HG03060 (cell line): ENCODE measurements around the gene TENT5A.
"Not testable (repeated sequence)": the region's sequence is repeated elsewhere in the genome, so short reads cannot be mapped to it uniquely, and the experiment has no call there.

Experiments
- ATAC-seq: cut with Tn5 transposase; IDR thresholded peaks from one replicate; pipeline ENCODE4 v1.9.1; 2021; ENCODE audit warnings: low read depth, moderate number of reproducible peaks; ENCODE audit not compliant: unreplicated experiment

The TENT5A gene

DNA sequence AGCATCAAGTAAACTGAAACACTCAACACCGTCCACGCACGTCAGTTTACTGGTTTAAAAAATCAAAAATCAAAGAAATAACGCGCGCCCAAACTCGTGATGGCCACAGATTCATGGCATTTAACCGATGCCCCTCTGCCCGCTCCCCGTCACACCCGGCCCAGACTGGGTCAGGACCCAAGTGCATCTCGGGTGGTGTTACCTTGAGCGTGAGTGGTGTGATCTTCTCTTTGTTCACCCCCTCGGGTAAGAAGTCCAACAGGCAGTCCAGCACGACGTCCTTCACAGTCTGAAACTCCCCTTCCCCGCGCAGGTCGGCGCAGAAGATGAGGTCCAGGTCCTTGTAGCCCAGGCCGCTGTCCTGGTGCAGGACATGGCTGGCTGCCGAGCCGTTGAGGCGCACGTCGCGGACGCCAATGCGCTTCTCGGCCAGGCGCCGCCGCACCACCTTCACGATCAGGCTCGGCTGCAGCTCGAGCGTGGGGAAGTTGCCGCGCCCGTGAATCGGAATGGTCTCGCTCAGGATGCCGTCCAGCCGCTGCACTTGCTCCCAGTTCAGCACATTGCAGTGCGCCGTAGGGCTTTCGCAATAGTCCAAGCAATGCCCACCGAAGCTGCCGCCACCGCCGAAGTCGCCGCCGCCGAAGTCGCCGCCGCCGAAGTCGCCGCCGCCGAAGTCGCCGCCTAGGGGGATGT is 945 bp downstream of the TENT5A start:
- no peak for ATAC-seq

DNA sequence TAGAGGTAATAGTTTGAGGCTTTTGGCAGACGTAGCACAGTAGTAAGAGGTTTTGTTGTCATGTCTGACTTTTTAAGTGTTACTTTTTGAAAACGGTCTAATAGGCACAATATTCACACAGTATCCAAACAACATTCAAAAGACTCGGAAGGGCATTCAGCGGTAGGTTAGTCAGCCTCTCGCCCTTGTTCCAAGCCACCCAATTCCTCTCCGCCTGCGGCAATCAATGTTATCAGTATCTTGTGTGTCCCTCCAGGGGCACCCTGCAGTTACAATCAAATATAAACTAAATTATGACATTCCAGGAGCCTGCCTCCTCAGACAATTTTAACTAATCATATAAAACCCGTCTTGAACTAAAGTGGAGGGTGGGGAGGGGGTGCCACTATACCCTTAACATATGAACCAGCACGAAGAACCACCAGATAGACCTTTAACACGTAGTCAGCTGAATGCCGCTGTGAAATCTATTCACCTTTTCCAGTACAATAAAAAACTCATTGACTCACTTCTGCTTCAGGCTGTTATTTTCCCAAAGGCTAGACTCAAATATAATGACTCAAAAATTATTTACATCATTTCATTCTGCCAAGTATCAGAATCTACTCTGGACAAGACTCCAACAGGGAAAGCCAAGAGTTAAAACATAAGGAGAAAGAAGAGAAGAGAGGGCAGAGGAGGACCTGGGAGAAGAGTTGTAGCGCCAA is 1.6 kb downstream of the TENT5A start:
- ATAC-seq: no peak

DNA sequence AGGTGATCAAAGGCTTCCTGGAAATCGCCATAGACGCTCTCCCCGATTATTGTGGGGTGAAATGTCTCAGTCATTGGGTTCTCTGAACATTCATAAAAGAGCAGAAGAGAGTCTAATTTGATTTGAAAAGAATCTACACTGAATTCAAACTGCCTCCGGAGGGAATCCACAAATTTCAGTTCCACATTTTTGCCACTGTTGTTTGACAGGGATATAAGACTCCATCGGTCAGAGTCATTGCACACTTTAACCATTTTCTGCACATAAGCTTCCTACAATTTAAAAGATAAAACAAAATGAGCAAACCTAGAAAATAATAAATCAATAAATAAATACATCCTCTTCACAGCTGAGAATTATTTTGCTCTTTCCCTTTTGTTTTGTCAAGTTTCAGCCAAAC is 2.3 kb downstream of the TENT5A start:
- ATAC-seq: no peak

DNA sequence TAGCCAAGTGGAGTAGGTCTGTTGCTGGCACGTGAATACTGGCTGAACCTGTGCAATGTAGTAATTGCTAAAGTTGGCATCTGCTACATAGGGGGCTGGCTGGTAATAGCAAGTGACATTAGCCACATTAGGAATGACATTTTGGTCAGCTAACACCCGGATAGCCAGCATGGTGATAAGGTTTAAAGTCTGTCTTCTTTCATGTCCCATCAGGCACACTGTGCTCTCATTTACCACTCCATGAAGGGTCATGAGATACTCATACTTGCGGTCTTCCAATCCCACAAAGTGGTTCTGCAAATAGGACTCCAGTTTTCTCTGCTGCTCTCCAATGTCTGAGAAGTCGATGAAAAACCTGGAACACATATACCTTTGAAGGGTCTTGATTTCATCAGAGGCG is 2.8 kb downstream of the TENT5A start:
- no peak for ATAC-seq

DNA sequence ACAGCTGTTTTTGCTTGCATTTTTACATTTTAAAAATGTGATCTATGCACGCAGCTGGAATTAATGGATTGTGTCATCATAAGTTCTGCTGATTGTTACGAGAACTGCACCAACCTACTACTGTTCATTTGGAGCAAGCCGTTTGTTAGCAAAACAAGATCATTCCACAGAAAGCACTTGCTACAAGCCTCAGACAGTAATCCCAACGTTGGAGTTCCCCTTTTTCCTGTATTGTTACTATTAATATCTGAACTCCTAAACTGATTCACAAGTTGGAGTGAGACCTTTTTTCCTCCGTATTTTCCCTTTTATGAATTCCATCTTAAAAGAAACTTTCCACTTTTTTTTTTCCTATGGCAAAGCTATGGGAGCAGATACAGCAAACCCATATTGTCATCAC is 3.5 kb downstream of the TENT5A start:
- no peak for ATAC-seq

DNA sequence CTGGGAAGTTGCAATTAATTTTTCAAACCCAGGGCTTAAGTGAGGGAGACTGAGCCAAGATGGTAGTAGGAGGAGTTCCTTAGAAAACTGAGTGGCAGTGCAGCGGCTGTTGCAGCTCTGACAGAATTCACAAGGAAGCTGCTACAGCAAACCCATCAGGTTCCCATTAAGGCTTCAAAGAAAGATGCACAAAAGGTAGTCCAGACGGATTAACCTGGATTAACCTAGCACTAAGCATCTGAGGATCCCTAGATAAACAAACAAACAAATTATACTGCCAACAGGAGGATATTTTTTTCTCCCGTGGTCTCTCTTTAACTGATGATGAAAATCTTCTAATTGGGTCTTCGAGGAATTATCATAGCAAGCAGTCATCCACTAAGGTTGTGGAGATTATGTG is 5.2 kb downstream of the TENT5A start:
- ATAC-seq: no peak

DNA sequence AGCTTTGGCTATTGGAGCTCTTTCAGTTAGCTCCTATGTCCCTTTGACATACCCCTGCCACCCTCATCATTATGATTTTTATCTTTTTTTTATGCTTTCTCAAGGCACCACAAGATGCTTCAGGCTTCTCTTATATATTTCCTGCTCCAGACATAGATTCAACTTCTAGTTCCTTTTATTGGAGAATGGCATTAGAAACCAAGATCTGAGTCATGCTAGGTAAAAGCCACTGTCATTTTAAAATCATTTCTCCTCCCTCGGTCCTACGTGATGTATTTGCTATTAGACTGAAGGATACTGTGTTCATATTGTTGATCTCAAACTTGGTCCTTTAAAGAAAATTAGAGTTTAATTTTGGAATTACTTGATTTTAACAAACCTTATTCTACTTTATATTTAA is 8.3 kb downstream of the TENT5A start:
- no peak for ATAC-seq

DNA sequence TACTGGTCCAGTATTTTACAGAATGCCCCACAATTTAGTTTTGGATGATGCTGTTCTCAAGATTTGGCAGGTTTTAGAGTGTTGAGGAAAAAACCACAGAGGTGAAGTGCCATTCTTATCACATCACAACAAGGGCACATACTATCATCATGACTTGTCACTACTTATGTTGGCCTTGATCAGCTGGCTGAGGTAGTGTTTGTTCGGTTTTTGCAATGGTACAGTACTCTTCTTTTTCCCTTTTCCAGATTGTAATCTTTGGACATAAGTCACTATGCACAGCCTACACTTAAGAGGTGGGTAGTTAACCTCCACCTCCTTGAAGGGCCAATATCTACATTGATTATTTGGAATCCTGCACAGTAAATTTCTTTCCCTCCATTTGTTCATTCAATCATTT is 8.8 kb downstream of the TENT5A start:
- ATAC-seq: no peak

DNA sequence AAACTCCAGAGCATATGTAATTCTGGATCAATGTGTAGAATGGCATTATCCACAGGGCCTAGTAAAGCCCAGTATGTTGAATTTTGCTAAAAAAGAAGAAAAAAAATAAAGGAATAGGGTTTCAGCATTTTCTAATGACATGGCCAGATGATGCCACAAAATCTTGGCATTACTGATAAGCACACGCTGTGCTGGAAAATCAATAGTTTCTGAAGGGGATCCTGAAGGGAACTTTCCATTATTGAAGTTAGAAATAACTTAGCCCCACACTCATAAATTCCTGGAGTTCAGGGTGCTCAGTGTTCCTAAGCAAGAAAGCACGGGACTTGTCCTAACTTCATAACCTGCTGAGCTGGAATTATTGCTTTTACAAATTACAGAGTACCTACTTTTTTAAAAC is 10.8 kb downstream of the TENT5A start:
- no peak for ATAC-seq

DNA sequence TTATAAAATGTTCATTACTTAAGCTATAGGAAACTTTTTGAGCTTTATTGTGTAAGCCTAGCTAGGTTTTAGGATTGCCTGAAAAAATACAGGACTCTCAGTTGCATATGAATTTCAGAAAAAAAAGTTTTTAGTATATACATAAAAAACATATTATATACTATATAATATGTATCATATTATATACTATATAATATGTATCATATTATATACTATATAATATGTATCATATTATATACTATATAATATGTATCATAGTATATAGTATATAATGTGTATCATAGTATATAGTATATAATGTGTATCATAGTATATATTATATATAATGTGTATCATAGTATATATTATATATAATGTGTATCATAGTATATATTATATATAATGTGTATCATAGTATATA is 11.9 kb downstream of the TENT5A start:
- not testable (repeated sequence) for ATAC-seq

DNA sequence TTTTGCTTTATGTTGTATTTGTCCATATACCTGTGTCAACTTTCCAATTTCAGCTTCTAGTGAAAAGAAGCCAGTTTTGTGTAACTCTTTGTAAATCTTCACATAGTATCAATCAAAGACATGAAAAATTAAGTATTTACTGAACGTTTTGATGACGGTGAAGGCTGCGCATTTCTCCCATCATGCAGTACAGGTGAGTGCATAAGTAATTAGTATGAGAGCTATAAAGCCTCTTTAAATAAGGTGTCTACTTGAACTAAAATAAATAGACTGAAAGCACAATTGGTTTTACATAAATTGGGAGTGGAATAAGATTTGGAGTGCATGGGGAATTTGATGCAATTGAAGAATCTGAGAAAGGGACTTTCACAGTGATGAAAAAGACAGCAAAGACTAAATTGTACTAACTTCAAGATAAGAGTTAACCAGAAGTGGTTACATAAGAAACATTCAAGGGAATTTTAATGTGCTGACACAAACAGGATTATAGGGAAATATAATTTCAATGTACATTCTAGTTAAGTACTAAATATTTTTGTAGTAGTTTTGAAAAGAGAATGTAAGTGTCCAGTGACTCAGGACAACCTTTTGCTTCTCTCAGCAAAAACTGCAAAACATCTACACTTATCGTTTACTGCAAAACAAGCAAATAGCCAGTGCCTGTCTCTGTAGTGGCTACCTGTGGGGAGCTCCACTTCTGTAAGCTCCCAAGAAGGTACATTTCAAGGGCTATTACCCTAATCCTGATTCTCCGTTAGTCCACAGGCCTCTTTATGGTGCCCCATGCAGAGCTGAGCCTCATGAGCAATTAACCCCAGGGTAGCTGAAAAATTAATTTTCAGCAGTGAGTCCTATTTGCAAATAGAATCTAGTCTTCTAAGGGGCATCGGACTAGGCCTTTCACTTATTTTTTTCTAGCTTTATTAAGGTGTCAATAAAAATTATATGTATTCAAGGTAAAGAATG is 13.0 kb downstream of the TENT5A start:
- ATAC-seq: no peak

DNA sequence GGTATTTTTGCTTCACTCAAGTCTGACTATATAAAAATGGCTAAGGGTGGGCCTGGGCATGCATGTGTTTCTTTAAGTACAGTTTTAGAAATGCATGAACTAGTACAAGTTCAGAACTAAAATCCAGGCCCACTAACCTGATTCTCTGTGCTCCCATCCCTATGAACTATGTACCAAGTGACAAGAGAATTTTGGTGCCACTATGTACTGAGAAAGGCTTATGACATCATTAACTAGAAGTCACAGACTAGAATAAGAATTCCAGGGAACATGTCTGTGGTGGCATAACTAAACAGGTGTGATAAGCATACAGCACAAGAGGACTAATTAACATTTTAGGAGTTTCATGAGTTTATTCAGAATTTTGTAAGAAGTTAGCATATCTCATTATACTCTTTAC is 16.1 kb downstream of the TENT5A start:
- ATAC-seq: no peak

DNA sequence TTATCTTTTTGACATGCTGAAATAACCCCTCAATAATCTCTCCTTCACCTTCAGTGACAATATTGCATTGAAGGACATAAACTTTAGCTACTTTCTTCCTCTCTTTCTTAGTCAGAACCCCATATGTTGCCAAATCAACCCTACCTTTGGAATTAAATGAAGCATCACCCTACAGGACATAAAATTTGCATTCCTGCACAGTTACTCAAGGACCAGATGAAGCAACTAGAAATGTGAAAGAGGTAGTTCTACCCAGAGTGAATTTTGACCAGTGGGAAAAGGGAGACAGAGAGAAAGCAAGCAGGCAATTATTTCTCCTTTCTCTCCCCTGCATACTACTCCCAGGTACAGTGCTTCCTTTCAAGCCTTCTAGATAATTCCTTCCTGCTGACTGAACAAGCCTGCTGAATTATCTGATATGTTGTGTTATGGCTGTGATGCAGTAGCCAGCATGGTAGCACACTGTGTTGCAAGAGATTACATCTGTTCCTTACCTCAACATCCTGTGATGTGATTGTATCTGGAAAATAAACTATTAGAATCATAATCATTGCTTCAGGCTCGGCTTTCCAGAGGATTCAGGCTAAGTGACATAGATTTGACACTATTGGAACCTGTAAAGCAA is 16.6 kb downstream of the TENT5A start:
- no peak for ATAC-seq

DNA sequence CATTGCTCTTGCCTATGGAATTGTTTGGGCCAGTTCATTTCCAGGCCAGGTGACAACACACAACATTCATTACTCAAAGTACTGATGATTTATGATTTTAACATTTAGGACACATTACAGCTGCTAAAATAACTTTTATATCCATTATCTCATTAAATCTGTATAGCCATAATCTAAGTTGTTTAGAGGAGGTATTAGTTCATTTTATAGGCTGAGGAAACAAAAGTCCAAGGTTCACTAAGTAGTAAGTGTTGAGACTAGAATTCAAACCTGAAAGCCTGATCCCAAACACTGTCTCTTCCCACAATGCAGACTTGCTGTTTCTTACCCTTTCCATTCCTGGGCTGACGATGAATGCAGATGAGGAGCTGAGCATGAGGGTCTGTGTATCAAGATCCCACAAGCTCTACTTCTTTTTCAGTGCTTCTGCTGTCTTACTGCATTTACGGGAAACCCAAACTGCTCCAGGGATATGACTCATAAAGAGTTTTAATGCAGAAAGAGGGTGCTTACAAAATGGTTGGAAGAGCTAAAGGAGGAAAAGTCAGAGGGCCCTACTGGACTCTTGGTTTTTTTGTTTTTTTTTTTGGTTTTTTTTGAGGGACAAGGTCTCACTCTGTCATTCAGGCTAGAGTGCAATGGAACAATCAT is 17.9 kb downstream of the TENT5A start:
- ATAC-seq: no peak

DNA sequence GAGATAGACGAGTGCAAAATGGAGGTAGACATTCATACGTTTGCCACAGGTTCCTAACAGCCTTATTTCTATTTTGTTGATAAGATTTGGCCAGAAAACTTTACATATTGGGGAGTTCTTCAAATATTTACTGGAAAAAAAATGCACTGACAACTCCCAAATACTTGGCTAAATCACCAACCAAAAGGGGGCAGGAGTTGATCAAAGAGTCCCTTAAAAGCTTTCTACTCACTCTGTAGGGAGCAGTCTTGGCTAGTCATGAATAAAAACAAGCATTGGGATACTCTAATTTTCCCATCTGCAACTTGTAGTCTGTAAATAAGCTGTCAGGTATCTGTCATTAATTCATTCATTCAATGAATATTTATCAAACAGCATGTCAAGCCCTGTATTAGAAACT is 18.4 kb downstream of the TENT5A start:
- no peak for ATAC-seq

DNA sequence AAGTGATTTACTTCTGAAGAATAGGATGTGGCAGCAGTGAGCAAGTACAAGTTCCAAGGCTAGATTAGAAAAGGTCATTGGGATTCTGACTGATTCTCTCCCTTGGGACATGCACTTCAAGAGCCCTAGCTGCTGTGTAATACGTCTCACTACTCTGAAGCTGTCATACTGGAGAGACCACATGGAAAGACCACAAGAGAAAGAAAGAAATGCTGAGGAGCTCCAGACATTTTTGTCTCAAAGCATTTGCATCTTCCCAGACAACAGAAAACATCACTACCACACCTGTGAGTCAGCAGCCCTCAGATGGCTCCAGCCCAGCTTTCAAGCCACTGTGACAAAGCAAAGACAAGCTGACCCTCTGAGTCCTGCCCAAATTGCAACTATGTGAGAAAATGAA is 20.7 kb downstream of the TENT5A start:
- ATAC-seq: no peak

DNA sequence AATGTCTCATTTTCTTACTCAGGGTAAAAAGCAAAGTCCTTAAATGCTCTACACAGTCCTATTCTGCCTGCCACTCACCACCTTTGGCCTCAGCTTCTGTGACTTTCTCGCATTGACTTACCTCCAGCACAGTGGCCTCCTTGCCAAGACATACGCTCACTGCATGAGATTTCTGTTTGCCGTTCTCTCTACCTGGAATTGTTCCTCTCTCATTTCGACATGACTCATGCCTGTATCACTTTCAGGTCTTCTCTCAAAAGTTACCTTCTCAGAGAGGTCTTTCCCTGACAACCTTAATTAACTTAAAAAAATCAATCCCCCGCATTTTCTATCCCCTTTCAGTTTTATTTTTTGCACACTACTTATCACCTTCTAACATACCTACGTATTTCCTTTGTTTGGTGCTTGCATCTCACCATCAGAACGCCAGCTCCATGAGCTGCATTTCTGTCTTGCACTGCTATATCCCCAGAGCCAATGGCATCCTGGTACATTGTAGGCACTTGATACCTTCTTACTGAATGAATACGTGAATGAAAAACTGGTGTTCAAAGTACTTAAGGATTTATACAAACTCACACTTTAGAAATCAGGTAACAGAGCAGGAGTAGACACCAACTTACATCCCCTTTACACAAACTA is 24.5 kb downstream of the TENT5A start:
- ATAC-seq: peak; percentile 78

DNA sequence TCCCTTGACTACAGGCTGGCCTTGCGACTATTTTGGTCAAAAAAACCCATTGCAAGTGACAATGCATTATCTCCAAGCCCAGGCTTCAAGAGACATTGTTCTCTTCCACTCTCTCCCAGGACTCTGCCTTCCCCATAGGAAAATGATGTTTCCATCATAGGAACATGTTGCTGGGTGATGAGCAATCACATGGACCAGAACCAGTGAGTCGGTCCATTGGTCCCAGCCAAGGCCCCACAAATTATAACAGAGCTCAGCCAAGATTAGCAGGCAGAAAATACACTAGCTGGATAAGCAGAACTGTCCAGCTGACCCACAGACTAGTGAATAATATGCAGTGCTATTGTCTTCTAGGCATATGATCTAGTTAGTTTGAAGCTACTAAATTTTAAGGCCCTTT is 27.4 kb downstream of the TENT5A start:
- ATAC-seq: no peak

DNA sequence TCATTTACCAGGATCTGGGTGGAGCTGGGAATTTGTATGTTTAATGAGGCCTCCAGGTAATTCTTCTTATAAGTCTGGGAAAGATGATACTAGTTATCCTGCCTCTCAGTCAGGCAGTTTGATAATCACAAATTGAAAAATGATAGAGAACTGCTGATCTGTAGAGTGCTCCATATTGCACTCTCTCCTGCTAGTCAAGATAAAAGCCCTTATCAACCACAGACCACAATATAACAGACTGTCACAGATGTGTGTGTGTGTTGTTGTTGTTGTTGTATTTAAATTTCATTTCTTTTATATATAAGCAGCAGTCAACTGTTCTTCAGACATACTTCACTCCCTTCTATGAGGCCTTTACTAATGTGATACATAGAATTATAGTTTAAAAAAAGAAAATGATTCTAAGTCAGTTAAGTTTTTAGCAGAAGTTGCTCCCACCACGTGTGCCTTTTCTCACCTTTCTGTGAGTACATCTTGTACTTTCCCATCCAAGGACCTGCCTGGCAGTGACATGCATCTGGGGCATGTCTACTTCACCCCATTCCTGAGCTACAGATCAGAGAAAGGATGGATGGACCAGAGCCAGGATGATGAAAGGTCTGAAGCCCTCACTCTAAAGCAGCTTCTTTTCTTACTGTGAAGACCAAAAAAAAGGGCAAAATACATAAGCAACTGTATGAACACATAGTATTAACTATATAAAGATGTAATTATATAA is 29.8 kb downstream of the TENT5A start:
- ATAC-seq: no peak
